Activated naive CD8-positive, alpha-beta T cell (primary cell): ENCODE results near the gene CYP2D6.
"Not testable (repeated sequence)": the region's sequence is repeated elsewhere in the genome, so short reads cannot be mapped to it uniquely, and the experiment has no call there.

ENCODE experiments used
- H3K27ac Mint-ChIP-seq: one replicate; pipeline ENCODE4 v1.8.0; 2021; ENCODE audit warnings: mixed read lengths
- H3K27me3 Mint-ChIP-seq: one replicate; pipeline ENCODE4 v1.8.0; 2021; ENCODE audit warnings: mixed read lengths
- H3K36me3 Mint-ChIP-seq: one replicate; pipeline ENCODE4 v1.8.0; 2021; ENCODE audit warnings: mixed read lengths
- H3K4me1 Mint-ChIP-seq: one replicate; pipeline ENCODE4 v1.8.0; 2021; ENCODE audit warnings: low read depth, mixed read lengths
- H3K4me3 Mint-ChIP-seq: one replicate; pipeline ENCODE4 v1.8.0; 2021; ENCODE audit warnings: mild to moderate bottlenecking, mixed read lengths
- H3K9me3 Mint-ChIP-seq: one replicate; pipeline ENCODE4 v1.8.0; 2021; ENCODE audit warnings: low read depth, mixed read lengths

The CYP2D6 gene

GRCh38 chr22:42149798-42150197 lies 19.2 kb upstream of the CYP2D6 start:
- not testable (repeated sequence) for H3K4me3 Mint-ChIP-seq, H3K36me3 Mint-ChIP-seq, H3K27me3 Mint-ChIP-seq, H3K4me1 Mint-ChIP-seq, H3K9me3 Mint-ChIP-seq, H3K27ac Mint-ChIP-seq

GRCh38 chr22:42145175-42145574 lies 14.6 kb upstream of the CYP2D6 start:
- Mint-ChIP-seq H3K36me3 (peaks cover 5% of the 10 kb centered on the region), H3K27me3 (no peaks in the 10 kb centered on the region), H3K4me3 (no peak overlapping the region), H3K27ac (no peak overlapping the region), H3K4me1 (no peaks in the 10 kb centered on the region), H3K9me3 (no peaks in the 10 kb centered on the region)

GRCh38 chr22:42143859-42144822 lies 13.5 kb upstream of the CYP2D6 start:
- not testable (repeated sequence) for H3K9me3 Mint-ChIP-seq, H3K27me3 Mint-ChIP-seq, H3K4me1 Mint-ChIP-seq, H3K4me3 Mint-ChIP-seq, H3K27ac Mint-ChIP-seq
- H3K36me3 Mint-ChIP-seq = peaks cover 10% of the 10 kb centered on the region

- Mint-ChIP-seq H3K9me3 (no peaks in the 10 kb centered on the region), H3K4me1 (no peaks in the 10 kb centered on the region), H3K36me3 (peaks cover 12% of the 10 kb centered on the region)
Observed at GRCh38 chr22:42142771-42143461, 12.3 kb upstream of the CYP2D6 start.

GRCh38 chr22:42141307-42142057 lies 10.9 kb upstream of the CYP2D6 start:
- H3K27ac Mint-ChIP-seq = peak overlapping the region; percentile 41
- not testable (repeated sequence) for H3K9me3 Mint-ChIP-seq, H3K4me3 Mint-ChIP-seq, H3K4me1 Mint-ChIP-seq, H3K27me3 Mint-ChIP-seq, H3K36me3 Mint-ChIP-seq

More at GRCh38 chr22:42142771-42143461, 12.3 kb upstream of the CYP2D6 start:
- H3K4me3 Mint-ChIP-seq = no peak overlapping the region
- H3K27me3 Mint-ChIP-seq = no peaks in the 10 kb centered on the region
- no peak overlapping the region for H3K27ac Mint-ChIP-seq

GRCh38 chr22:42140153-42140552 lies 9.5 kb upstream of the CYP2D6 start:
- H3K4me3 Mint-ChIP-seq, H3K27ac Mint-ChIP-seq, H3K4me1 Mint-ChIP-seq, H3K27me3 Mint-ChIP-seq, H3K36me3 Mint-ChIP-seq, H3K9me3 Mint-ChIP-seq: not testable (repeated sequence)

GRCh38 chr22:42139508-42139907 lies 8.9 kb upstream of the CYP2D6 start:
- H3K9me3 Mint-ChIP-seq = not testable (repeated sequence)

GRCh38 chr22:42138972-42139371 lies 8.4 kb upstream of the CYP2D6 start:
- no peaks in the 10 kb centered on the region for H3K4me1 Mint-ChIP-seq
- H3K9me3 Mint-ChIP-seq = no peaks in the 10 kb centered on the region
- H3K27me3 Mint-ChIP-seq = no peaks in the 10 kb centered on the region
- H3K4me3 Mint-ChIP-seq = no peak overlapping the region
- peaks cover 8% of the 10 kb centered on the region for H3K36me3 Mint-ChIP-seq
- H3K27ac Mint-ChIP-seq = no peak overlapping the region

More at GRCh38 chr22:42139508-42139907, 8.9 kb upstream of the CYP2D6 start:
- H3K4me1 Mint-ChIP-seq, H3K4me3 Mint-ChIP-seq, H3K27ac Mint-ChIP-seq, H3K27me3 Mint-ChIP-seq, H3K36me3 Mint-ChIP-seq: not testable (repeated sequence)

- Mint-ChIP-seq H3K27me3 (no peaks in the 10 kb centered on the region), H3K4me1 (no peaks in the 10 kb centered on the region), H3K36me3 (peaks cover 8% of the 10 kb centered on the region), H3K4me3 (no peak overlapping the region), H3K9me3 (no peaks in the 10 kb centered on the region), H3K27ac (no peak overlapping the region)
Observed at GRCh38 chr22:42138122-42138770, 7.6 kb upstream of the CYP2D6 start.

- H3K27ac Mint-ChIP-seq, H3K4me1 Mint-ChIP-seq, H3K9me3 Mint-ChIP-seq, H3K36me3 Mint-ChIP-seq, H3K4me3 Mint-ChIP-seq, H3K27me3 Mint-ChIP-seq: not testable (repeated sequence)
Observed at GRCh38 chr22:42135688-42136087, 5.1 kb upstream of the CYP2D6 start.

GRCh38 chr22:42134100-42135020 lies 3.8 kb upstream of the CYP2D6 start:
- H3K9me3 Mint-ChIP-seq = no peaks in the 10 kb centered on the region

GRCh38 chr22:42132457-42132856 lies 1.8 kb upstream of the CYP2D6 start:
- no peak overlapping the region for H3K4me3 Mint-ChIP-seq
- no peaks in the 10 kb centered on the region for H3K27me3 Mint-ChIP-seq
- H3K9me3 Mint-ChIP-seq = no peaks in the 10 kb centered on the region
- H3K27ac Mint-ChIP-seq = no peak overlapping the region
- H3K4me1 Mint-ChIP-seq = no peaks in the 10 kb centered on the region
- H3K36me3 Mint-ChIP-seq = no peaks in the 10 kb centered on the region

More at GRCh38 chr22:42134100-42135020, 3.8 kb upstream of the CYP2D6 start:
- H3K27me3 Mint-ChIP-seq = no peaks in the 10 kb centered on the region
- H3K27ac Mint-ChIP-seq = no peak overlapping the region
- H3K36me3 Mint-ChIP-seq = peaks cover 5% of the 10 kb centered on the region
- no peaks in the 10 kb centered on the region for H3K4me1 Mint-ChIP-seq
- H3K4me3 Mint-ChIP-seq = no peak overlapping the region

- Mint-ChIP-seq H3K27ac (no peak overlapping the region), H3K27me3 (no peaks in the 10 kb centered on the region), H3K9me3 (no peaks in the 10 kb centered on the region), H3K4me1 (no peaks in the 10 kb centered on the region), H3K36me3 (no peaks in the 10 kb centered on the region), H3K4me3 (no peak overlapping the region)
Observed at GRCh38 chr22:42131562-42131961, 952 bp upstream of the CYP2D6 start.

- not testable (repeated sequence) for H3K9me3 Mint-ChIP-seq, H3K27ac Mint-ChIP-seq, H3K4me3 Mint-ChIP-seq, H3K27me3 Mint-ChIP-seq, H3K4me1 Mint-ChIP-seq, H3K36me3 Mint-ChIP-seq
Observed at GRCh38 chr22:42130182-42130581, 428 bp downstream of the CYP2D6 start.
